Kidney (tissue), 14 donors: ENCODE data around the gene GLIS1. TPM values are rescaled to one million over a fixed set of nuclear protein-coding genes. Genes with fewer than 3 reads are reported as not detected.

ENCODE experiments used
- DNase-seq, 5 donors: peaks; one replicate each; pipeline ENCODE4 v3.0.0-alpha.2; 2013 to 2020
- FAIRE-seq: peaks from 2 replicates; lab custom pipeline; 2012; peaks lifted over from hg19 to GRCh38; lab: Jason Lieb, UNC
- H3K27ac ChIP-seq, 2 donors: one replicate each; pipeline ENCODE4 v1.7.0; 2013; ENCODE audit warnings: low read depth in 2 of 2, low read length in 2 of 2, inconsistent platforms in 1 of 2
- H3K27me3 ChIP-seq: one replicate; pipeline ENCODE4 v1.7.1; 2013; ENCODE audit warnings: low read length, inconsistent platforms; ENCODE audit not compliant: control insufficient read depth, insufficient read depth
- H3K36me3 ChIP-seq, 3 donors: one replicate each; pipeline versions ENCODE4 v1.7.0 to v1.7.1; 2013; ENCODE audit warnings: low read length in 3 of 3, control low read depth in 1 of 3, inconsistent platforms in 1 of 3; ENCODE audit not compliant: insufficient read depth in 3 of 3, control insufficient read depth in 2 of 3
- H3K4me1 ChIP-seq, 3 donors: one replicate each; pipeline versions ENCODE4 v1.7.0 to v1.7.1; 2013; ENCODE audit warnings: low read length in 3 of 3, inconsistent platforms in 1 of 3, low read depth in 1 of 3; ENCODE audit not compliant: control insufficient read depth in 2 of 3, insufficient read depth in 2 of 3
- H3K4me3 ChIP-seq, 3 donors: one replicate each; pipeline versions ENCODE4 v1.7.0 to v1.8.1; 2013; ENCODE audit warnings: low read length in 3 of 3, control low read depth in 1 of 3, inconsistent platforms in 1 of 3
- H3K9ac ChIP-seq, 3 donors: one replicate each; pipeline versions ENCODE4 v1.7.0 to v1.7.1; 2013; ENCODE audit warnings: low read length in 3 of 3, control low read depth in 1 of 3, inconsistent platforms in 1 of 3
- H3K9me3 ChIP-seq, 3 donors: one replicate each; pipeline versions ENCODE4 v1.7.0 to v1.7.1; 2013; ENCODE audit warnings: low read length in 3 of 3, control low read depth in 1 of 3, inconsistent platforms in 1 of 3; ENCODE audit not compliant: control insufficient read depth in 2 of 3, insufficient read depth in 1 of 3
- CTCF ChIP-seq: IDR thresholded peaks from 3 replicates; pipeline ENCODE4 v1.5.1; 2012; ENCODE audit warnings: mild to moderate bottlenecking, moderate library complexity, borderline replicate concordance; ENCODE audit not compliant: insufficient read depth; ENCODE audit errors: extremely low read depth
- intact Hi-C: fragments of 100-400 bp; cut with DNase I; formaldehyde crosslinking; loops from one replicate; pipeline ENCODE4 v1.11.1; 2022
- polyA plus RNA-seq: library from polyadenylated mRNA; stranded (reverse); fragments of 350-450 nt; fragmentation: Illumina TruSeq; extraction: RNeasy Lipid Tissue Mini Kit (QIAGEN cat#74804); gene quantifications from one replicate; pipeline ENCODE4 v1.2.3, GENCODE V29; 2014; ENCODE audit warnings: low read depth, low replicate concordance; ENCODE audit not compliant: insufficient read depth
- total RNA-seq: library from RNA; stranded (reverse); fragmentation: NEBNext Ultra II Directional; extraction: Animal tissue kit (Norgen Biotek cat#: 25700); gene quantifications from one replicate; pipeline ENCODE4 v1.2.1, GENCODE V29; 2021
- donor health status: control.
- donor health status: control.
- donor health status: control.
- donor health status: control.
- donor health status: control.
- donor health status: DM: yes; HTN: yes; CAD: no.
- donor health status: Normal renal cell carcinoma (clear cell type).

The GLIS1 gene
- total and polyA plus RNA-seq, 2 donors from 2014 or later = 3.3 to 3.7 TPM

DNA sequence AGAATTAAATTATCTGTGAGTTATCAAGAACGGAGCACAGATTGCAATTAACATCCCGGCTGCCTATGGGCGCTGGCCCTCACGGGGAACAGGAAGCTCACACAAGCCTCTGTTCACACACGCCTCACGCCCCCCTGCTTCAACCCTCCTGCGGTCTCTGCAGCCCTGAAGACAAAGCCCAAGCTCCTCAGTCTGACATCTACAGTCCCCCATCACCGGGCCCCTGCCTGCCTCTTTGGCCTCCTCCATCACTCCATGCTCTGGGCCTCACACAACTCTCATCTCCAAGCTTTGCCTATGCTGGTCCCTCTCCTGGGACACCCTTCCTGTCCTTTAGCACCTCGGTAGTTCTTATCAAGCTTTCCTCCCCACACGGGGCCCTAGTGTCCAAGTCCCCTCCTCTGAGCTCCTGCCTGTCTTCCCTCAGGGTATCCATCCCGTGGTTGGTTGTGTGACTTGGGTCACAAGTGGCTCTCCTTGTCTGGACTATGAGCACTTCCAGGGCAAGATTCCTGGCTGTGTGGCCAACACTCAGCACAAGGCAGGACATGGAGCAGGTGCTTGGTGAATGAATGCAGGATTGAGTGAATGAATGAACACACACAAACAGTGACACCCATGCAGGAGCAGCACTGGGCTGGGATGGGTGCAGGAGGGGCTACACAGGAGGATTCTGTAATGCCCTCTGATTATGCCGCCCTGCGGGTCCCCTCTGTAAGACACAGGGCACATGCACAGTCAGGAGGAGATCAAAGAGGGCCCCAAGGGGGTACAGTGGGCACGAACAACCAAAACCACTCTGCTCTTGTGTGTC is 163.6 kb downstream of the GLIS1 start:
- FAIRE-seq (no peak), DNase-seq (peak in 1 of 5 donors; percentile 45)
- TF ChIP-seq CTCF = no peak
- Histone ChIP-seq H3K4me3 (no peak overlapping the region), H3K4me1 (peaks cover 0 to 4% (median 2%) of the 10 kb centered on the region in 3 donors), H3K27ac (no peak overlapping the region), H3K9ac (no peak overlapping the region), H3K36me3 (no peaks in the 10 kb centered on the region), H3K9me3 (no peaks in the 10 kb centered on the region), H3K27me3 (no peaks in the 10 kb centered on the region)
- intact Hi-C loops = no loop called here

DNA sequence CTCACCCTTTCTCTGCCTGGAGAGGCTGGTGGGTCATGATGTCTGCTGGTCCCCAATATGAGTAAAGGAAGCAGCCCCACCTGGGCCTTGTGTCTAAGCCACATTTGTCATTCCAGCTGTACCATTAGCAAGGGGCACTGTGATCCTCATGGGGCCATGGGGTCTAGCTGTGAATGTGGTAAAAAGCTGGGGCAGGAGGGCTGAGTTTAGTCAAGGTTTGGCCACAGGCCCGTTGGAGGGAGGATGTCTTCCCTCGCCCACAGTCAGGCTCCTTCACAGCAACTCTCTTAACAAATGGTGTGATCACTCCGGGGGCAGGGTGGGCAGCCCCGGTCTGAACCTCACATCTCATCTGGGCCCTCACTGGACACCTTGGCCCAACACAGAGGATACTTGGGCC is 164.3 kb downstream of the GLIS1 start:
- Histone ChIP-seq H3K4me1 (peaks cover 0 to 4% (median 2%) of the 10 kb centered on the region in 3 donors), H3K27ac (no peak overlapping the region), H3K27me3 (no peaks in the 10 kb centered on the region), H3K36me3 (no peaks in the 10 kb centered on the region), H3K9me3 (no peaks in the 10 kb centered on the region), H3K9ac (no peak overlapping the region), H3K4me3 (no peak overlapping the region)
- intact Hi-C loops = no loop called here
- DNase-seq (peak in 1 of 5 donors; percentile 20), FAIRE-seq (no peak)
- no peak for TF ChIP-seq CTCF

DNA sequence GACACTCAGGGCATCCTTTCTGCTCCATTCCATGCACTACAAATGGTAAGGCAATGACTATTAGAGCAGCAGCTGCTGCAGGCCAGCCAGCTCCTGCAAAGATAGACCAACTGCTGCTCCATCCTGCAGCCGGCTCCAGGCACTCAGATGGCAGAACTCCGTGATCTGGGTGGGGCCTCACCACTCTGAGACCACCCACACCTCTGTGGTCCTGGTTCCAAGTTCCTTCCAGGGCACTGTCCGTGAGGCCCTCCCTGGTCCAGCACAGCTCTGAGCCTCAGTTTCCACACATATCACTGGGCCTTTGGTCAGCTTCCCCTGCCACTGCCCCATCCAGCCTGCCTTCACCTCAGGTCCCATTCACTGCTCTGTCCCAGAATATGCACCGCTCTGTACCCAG is 165.0 kb downstream of the GLIS1 start:
- FAIRE-seq (no peak), DNase-seq (peak in 2 of 5 donors; percentile 7 to 28)
- TF ChIP-seq CTCF = no peak
- intact Hi-C loops = no loop called here
- no peak overlapping the region for H3K9ac ChIP-seq
- H3K4me3 ChIP-seq = no peak overlapping the region
- H3K9me3 ChIP-seq = no peaks in the 10 kb centered on the region
- H3K27ac ChIP-seq = no peak overlapping the region
- no peaks in the 10 kb centered on the region for H3K27me3 ChIP-seq
- peaks cover 0 to 4% (median 2%) of the 10 kb centered on the region in 3 donors for H3K4me1 ChIP-seq
- no peaks in the 10 kb centered on the region for H3K36me3 ChIP-seq
